Activated B cell treated with CpG ODN at 0.5 μM for 24 hours (primary cell): ENCODE results near the gene RSPO1. TPM values are rescaled to one million over a fixed set of nuclear protein-coding genes. Genes with fewer than 3 reads are reported as not detected.

ENCODE experiments used
- ATAC-seq: fragments of 200-7000 bp; cut with Tn5 transposase; one replicate; pipeline ENCODE4 v1.10.0; 2021; ENCODE audit warnings: low read depth, mild to moderate bottlenecking, moderate library complexity
- CTCF ChIA-PET: fragments of 350-600 bp; sonication (Branson Sonifier 250); formaldehyde crosslinking; loops from one replicate; lab custom pipeline; 2021; ENCODE audit warnings: antibody characterized with exemption; lab: Charles Lee
- POLR2A ChIA-PET: fragments of 350-600 bp; sonication (Branson Sonifier 250); formaldehyde crosslinking; loops from one replicate; lab custom pipeline; 2021; ENCODE audit warnings: antibody characterized with exemption; lab: Charles Lee
- DNase-seq: peaks from one replicate; pipeline ENCODE4 v3.0.0; 2022
- H3K27ac Mint-ChIP-seq: one replicate; pipeline ENCODE4 v1.8.0; 2020; ENCODE audit warnings: mixed read lengths
- H3K27me3 Mint-ChIP-seq: one replicate; pipeline ENCODE4 v1.8.0; 2021; ENCODE audit warnings: mixed read lengths
- H3K36me3 Mint-ChIP-seq: one replicate; pipeline ENCODE4 v1.8.0; 2021; ENCODE audit warnings: low read depth, mixed read lengths
- H3K4me1 Mint-ChIP-seq: one replicate; pipeline ENCODE4 v1.8.0; 2021; ENCODE audit warnings: mixed read lengths
- H3K4me3 Mint-ChIP-seq: one replicate; pipeline ENCODE4 v1.8.0; 2020; ENCODE audit warnings: mild to moderate bottlenecking, mixed read lengths
- H3K9me3 Mint-ChIP-seq: one replicate; pipeline ENCODE4 v1.8.0; 2020; ENCODE audit warnings: mixed read lengths
- intact Hi-C: fragments of 100-400 bp; cut with micrococcal nuclease; formaldehyde crosslinking; loops from one replicate; pipeline ENCODE4 v1.15.1; 2024
- total RNA-seq: library from RNA; stranded (reverse); gene quantifications from 2 replicates; pipeline ENCODE4 v1.2.3, GENCODE V29; 2022
- TF ChIP-seq, protein P1 (sequence below): fragments of 200-600 bp; IDR thresholded peaks from one replicate; pipeline ENCODE4 v1.8.0; 2022; ENCODE audit warnings: antibody characterized with exemption, mild to moderate bottlenecking

Gene RSPO1
- total RNA-seq, 1 donor from 2014 or later = not detected

DNA sequence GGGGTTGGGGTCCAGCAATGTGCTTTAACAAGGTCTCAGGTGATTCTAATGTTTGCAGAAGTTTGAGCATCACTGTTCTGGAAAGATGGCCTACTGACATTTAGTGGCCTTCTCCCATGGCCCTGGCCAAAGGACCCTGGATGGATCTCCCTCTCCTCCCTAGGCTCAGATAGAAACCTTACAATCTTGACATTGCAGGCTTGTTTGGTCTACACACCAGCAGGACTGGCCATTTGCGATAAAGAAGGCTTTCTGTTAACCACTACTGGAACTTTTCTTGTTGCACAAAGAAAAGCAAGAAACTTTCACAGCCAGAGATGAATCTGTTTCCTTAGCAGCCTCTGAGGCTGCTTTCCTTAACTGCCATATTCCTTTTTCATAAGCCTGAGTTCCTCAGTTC is 71.7 kb downstream of the RSPO1 start:
- ChIA-PET POLR2A (no interaction called here), CTCF (no interaction called here)
- no peak overlapping the region for H3K27ac Mint-ChIP-seq
- no peak overlapping the region for H3K4me3 Mint-ChIP-seq
- TF ChIP-seq, protein P1, sequence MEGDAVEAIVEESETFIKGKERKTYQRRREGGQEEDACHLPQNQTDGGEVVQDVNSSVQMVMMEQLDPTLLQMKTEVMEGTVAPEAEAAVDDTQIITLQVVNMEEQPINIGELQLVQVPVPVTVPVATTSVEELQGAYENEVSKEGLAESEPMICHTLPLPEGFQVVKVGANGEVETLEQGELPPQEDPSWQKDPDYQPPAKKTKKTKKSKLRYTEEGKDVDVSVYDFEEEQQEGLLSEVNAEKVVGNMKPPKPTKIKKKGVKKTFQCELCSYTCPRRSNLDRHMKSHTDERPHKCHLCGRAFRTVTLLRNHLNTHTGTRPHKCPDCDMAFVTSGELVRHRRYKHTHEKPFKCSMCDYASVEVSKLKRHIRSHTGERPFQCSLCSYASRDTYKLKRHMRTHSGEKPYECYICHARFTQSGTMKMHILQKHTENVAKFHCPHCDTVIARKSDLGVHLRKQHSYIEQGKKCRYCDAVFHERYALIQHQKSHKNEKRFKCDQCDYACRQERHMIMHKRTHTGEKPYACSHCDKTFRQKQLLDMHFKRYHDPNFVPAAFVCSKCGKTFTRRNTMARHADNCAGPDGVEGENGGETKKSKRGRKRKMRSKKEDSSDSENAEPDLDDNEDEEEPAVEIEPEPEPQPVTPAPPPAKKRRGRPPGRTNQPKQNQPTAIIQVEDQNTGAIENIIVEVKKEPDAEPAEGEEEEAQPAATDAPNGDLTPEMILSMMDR = no peak
- H3K9me3 Mint-ChIP-seq = no peaks in the 10 kb centered on the region
- ATAC-seq = no peak
- peaks cover 48% of the 10 kb centered on the region for H3K36me3 Mint-ChIP-seq
- no peak for DNase-seq
- intact Hi-C loops = loop anchor here (1.0 kb wide), 1 partner anchor 119 kb away; no protein-coding TSS in a partner anchor
- no peaks in the 10 kb centered on the region for H3K27me3 Mint-ChIP-seq
- H3K4me1 Mint-ChIP-seq = no peaks in the 10 kb centered on the region

Other genes starting within 250 kb of the RSPO1 start
- 140 and 145 TPM in 2 replicates for gene ZC3H12A, start 160.3 kb downstream of the RSPO1 start, total RNA-seq
- 59.9 and 66.5 TPM in 2 replicates for gene MEAF6, start 120.1 kb downstream of the RSPO1 start, total RNA-seq
- 34.7 and 35.7 TPM in 2 replicates for gene SNIP1, start 80.6 kb downstream of the RSPO1 start, total RNA-seq
- gene DNALI1, start 78.0 kb downstream of the RSPO1 start, total RNA-seq = not detected in 2 replicates
- 68.0 and 71.4 TPM in 2 replicates for gene GNL2, start 39.0 kb downstream of the RSPO1 start, total RNA-seq
- 1.9 and 2.9 TPM in 2 replicates for gene CDCA8, start 57.6 kb upstream of the RSPO1 start, total RNA-seq
- gene EPHA10, start 130.2 kb upstream of the RSPO1 start, total RNA-seq = 0.12 and 0.27 TPM in 2 replicates
- gene MANEAL, start 159.0 kb upstream of the RSPO1 start, total RNA-seq = 5.3 and 5.4 TPM in 2 replicates
- 18.8 and 19.9 TPM in 2 replicates for gene C1orf122, start 172.9 kb upstream of the RSPO1 start, total RNA-seq
- gene YRDC, start 173.3 kb upstream of the RSPO1 start, total RNA-seq = 20.6 and 24.2 TPM in 2 replicates
- 30.5 and 36.2 TPM in 2 replicates for gene MTF1, start 224.7 kb upstream of the RSPO1 start, total RNA-seq